Femur (tissue), 1 donor: ENCODE measurements around the gene STRA6.

ENCODE experiments used
- DNase-seq: peaks from one replicate; pipeline ENCODE4 v3.0.0-alpha.2; 2017

The STRA6 gene

DNA sequence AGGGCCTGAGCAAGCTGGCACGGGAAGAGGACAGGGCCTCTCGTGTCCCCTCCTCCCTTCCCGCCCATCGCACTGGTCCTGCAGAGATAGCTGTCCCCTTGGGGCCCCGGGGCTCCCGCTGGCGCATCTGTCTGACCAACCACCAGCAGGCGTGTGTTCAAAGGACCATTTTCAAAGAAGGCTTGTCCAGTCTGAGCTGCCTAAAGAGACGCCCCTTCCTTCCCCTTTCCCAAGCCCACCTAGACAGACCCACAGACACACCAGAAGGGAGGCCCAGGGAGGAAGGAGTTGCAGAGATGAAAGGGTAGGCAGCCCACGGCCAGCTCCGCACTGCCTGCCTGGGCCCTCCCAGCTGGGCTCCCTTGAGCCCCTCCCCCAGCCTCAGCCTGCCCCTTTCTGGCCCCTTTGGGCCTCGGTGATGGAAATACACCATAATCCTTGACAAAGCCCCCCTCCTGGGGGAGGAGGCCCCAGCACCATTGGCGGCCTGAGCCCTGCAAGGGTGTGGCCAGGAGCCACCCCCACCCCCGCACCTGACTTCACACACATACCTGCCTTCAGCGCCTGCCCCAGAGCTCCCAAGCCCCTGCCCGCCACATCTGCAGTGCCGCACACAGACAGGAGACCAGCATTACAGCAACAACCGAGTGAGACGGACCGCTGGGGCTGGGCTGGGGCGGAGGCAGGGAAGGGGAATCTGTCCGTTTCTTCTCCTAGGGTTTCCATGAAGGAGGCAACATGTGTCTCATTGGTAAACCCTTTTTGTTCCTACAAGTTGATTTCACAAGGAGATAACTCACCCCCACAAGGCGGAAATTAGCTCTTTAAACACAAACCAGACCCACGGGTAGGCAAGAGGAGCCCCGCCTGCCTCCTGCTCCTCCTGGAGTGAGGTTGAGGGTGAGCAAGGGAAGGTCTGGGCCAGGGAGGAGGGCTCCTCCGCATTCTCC lies at the start of gene STRA6:
TSS of gene STRA6 (minus strand) at position 336 of the 950 bp plus-strand sequence. CDS start 520 bp downstream, outside the sequence.
- peak; percentile 62 for DNase-seq

- DNase-seq, result no peak
Observed at GRCh38 chr15:74252291-74252690, 49.7 kb upstream of the STRA6 start.

- DNase-seq, result peak; percentile 77
Observed at GRCh38 chr15:74251131-74251811, 48.7 kb upstream of the STRA6 start.

DNA sequence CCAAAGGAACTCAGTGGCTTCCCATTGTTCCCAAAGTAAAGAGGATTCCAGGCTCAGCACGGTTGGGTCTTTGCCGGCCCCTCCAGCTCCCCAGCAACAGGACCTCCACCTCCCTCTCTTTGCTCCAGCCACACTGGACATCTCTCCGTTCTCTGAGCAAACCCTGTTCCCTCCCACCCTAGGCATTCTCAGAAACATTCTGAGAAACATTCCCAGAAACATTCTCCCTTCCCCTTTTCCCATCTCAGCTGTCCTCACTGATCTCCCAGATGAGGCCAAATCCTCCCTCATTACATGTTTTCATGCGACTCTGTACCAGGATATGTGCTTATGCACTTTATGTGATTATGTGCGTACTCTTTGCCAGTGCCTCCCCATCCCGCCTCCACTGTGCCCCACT lies 47.7 kb upstream of the STRA6 start:
- DNase-seq, result no peak

DNA sequence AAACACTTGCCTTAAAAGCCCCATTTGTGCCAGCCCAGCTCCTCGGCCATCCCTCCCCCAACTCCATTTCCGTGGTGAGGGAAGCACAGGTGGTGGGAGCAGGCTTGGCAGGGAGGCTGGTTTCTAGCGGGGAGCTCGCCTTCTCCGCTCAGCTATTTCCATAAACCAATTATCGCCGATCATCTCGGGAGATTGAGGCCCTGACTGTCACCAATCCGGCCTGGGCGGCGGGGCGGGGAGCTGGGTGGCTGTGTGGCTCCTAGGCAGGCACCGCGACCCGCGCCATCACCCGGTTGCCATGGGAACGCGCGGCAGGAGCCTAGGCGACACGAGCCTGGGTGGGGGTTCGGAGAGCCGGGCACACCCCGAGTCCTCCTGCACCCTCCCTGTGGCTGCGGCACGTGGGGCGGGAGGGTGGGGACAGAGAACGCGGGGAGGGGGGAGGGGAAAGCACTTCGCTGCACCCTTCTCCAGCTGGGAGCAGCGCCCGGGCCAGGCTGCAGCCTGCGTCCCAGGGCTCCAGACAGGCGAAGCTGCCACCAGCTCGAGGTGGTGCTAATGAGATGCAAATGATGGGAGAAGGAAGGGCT lies 42.9 kb upstream of the STRA6 start:
- DNase-seq, result no peak

- DNase-seq, result no peak
Observed at GRCh38 chr15:74244822-74245341, 42.3 kb upstream of the STRA6 start.

- DNase-seq, result no peak
Observed at GRCh38 chr15:74243431-74243830, 40.8 kb upstream of the STRA6 start.

DNA sequence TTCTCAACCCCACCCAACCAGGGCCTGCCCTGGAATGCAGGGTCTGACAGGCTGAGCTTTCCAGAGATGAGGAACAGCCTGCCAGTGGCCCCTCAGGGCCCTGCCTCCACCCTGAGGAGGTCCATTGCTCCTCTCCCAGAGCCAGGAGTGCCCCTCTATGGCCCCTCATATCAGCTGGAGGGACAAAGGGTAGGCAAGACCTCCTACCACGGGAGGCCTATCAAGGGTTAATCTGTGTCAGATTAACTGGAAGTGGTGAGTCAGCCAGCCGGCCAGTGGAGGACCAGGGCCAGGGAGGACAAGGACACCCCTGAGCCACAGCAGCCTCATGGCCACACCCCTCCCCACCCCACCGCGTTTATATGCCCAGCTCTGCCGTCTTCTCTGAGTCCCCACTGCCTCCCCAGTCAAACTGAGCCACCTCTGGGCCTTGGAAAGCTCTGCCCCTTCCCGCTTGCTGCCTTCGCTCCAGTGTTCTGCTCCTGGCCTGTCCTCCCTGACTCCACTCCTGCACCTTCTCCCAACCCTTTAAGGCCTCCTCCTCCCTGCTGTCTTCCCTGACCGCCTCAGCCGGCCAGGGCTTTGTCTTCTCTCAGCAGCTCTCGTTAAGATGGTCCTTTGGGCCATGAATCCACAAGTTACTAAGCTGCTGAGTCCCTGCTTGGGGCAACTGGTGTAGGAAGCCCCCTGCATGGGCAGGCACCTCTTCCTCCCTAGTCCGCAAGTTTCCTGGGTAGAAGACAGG lies 40.0 kb upstream of the STRA6 start:
- DNase-seq, result no peak

DNA sequence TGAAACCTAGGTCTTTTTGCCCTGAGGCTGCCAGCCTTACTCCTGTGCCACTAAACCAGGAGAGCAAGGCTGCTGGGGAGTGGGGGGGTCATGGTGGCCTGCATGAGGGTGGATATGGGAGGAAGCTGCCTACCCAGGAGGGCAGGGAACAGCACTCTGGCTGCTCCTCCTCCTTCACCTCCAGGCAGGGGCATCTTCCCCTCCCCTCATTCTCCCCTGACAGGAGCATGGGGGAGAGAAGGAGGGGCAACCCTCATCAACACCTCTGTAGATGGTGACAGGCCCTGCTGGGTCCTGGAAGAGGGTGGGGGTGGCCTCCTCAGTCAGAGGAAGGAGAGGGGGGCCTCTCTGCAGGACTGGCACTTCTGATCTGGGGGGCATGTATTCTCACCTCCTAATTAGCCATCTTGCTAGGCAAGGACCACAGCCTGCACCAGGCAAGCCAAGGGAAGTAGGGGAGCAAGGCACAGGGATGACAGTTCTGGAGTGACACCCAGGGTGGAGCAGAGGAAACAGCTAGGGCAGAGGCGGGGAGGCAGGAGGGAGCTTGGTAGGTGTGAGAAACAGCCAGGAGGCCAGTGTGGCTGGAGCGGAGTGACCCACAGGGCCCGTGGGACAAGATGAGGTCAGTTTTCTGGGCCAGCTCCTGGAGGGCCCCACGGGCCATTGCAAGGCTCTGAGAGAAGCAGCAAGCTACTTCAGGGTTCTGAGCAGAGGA lies 38.5 kb upstream of the STRA6 start:
- no peak for DNase-seq

GRCh38 chr15:74240002-74240568 lies 37.5 kb upstream of the STRA6 start:
- DNase-seq, result peak; percentile 82

GRCh38 chr15:74239051-74239705 lies 36.6 kb upstream of the STRA6 start:
- no peak for DNase-seq

DNA sequence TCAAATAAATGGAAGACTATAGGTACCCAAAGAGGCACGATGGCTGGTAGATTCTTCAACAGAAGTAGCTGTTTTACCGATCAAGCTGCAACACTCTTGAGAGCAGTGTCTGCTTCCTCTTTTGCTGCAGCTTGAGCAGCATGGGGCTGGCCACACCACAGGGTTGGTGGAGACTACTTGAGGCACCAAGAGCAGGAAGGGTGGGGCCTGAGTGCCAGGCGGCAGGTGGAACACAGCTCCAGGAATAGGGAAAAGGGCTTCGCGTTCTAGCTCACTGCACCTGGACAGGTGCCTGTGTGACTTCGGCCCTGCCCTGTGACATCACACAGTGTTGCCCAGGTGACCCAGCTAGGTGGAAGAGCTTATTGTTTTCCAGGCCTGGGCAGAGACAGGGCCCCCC lies 33.4 kb upstream of the STRA6 start, which contains the start of gene CCDC33:
TSS of gene CCDC33 (plus strand) at position 365 of the 400 bp plus-strand sequence. CDS start 394 bp downstream, outside the sequence.
- no peak for DNase-seq

DNA sequence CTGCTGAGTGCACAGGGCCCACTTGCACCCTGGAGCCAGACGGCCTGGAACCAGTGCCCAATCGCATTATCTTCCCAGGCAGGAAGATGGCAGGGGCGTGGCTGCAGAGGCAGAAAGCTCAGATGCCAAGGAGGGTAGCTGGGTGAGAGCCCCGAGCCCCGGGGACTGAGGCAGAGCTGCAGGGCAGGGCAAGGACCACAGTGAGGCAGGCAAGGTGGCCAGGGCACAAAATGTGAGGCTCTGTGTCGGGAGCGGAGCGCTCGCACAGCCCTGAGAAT lies 31.9 kb upstream of the STRA6 start:
- no peak for DNase-seq

DNA sequence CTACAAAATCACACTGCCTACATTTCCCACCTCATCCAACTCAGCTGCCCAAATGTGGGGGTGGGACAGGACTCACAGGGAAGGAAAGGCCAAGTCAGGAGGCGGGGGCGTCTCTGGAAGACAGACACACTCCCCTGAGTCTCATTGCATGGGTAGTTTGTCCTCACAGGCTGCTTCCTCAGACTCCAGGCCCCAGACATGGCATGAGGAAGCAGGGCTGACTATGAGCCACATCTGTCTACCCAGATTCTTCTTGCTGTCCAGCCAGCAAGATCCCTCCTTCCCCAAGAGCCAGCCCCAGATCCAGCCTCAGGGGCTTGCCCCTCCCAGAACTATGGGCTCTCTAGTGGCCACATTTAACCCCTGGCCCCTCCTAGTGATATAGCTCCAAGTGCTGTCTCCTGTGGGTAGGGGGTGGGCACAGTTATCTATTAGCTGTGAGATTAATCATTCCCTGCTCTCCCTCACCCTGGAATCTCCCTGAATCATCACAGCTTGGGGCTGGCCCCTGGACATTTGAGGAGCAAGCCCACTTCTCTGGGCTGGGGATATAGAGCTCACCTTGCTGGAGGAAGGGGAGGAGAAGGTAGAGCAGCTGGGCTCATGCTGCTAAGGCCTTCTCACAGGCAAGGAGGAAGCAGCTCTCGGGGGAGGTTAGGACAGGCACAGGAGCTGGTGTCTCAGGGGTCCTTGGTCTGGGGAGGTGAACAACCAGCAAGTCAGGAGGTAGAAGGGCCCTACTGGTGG lies 31.4 kb upstream of the STRA6 start:
- no peak for DNase-seq

DNA sequence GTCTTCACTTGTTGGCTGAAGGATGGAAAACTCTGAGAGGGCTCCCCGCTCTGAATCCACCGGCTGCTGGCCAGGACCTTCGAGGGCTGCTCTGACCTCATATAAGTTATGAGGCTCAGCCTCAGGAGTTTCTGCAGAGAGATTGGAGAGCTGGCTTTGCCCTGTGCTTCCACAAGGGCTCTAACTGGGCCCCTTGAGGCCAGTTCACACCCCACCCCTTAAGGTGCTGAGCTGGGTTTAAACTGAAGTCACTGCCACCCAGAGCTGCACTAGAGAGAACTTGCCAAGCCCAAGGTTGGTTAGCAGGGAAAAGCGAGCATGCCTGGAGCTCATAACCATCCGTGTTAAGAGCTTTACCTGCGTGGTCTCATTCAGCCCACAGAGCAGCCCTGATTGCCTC lies 30.8 kb upstream of the STRA6 start:
- DNase-seq, result no peak

GRCh38 chr15:74231475-74231874 lies 28.9 kb upstream of the STRA6 start:
- DNase-seq, result no peak

GRCh38 chr15:74229686-74230085 lies 27.1 kb upstream of the STRA6 start:
- DNase-seq, result no peak

DNA sequence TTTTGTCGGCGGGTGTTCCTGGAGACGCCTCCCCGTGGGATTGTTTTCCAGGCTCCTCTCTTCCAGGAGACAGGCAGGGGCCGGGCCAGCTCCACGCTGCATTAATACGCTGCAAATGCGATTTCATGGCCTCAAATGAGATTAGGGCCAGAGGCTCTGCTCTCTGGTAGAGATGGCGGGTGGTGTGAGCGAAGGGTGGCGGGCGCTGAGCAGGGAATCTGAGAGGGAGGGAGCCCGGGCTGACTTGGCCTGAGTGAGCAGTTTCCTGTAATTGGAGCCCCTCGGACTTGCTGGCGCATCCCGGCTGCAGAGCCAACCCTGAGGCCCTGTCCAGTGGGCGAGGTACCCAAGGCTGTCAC lies 26.1 kb upstream of the STRA6 start:
- peak; percentile 72 for DNase-seq

DNA sequence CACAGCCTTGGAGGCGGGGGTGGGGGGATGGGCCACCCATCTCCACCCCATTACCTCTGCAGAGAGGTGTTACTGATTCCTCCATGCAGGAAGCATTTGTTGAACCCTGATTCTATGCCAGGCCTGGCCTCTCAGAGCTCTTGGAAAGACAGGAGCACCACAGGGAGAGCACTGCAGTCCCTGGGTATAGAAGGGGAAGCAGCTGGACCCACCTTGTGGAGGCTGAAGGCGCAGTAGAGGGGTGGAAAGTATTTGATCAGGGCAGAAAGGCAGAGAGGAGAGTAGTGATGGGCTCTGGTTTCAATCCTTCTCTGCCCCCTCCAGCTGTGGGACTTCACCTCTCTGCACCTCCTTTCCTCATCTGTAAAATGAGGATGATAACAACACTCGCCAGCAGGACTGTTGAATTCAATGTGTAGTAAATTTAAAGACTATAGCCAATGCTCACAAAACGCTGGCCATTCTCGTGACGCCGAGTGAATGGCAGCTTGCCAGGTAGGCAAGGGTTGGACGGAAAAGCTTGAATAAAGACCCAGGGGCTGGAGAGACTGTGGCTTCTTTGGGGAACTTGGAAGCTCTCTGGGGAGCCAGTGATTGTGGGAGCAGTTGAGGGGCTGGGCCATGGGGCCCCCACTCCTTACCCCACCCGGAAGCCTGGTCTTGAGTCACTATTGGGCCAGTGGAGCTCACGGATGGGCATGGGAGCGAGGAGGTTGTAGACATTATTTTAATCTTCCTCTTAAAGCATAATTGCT lies 25.6 kb upstream of the STRA6 start:
- peak; percentile 59 for DNase-seq
